HG03025 (cell line): ENCODE results near the gene ARNT2.
"Not testable (repeated sequence)": the region's sequence is repeated elsewhere in the genome, so short reads cannot be mapped to it uniquely, and the experiment has no call there.

Experiments used
- ATAC-seq: cut with Tn5 transposase; IDR thresholded peaks from one replicate; pipeline ENCODE4 v1.9.1; 2021; ENCODE audit warnings: mild to moderate bottlenecking, moderate library complexity; ENCODE audit not compliant: unreplicated experiment, low FRiP score

The ARNT2 gene

GRCh38 chr15:80508783-80509182 is 104.6 kb downstream of the ARNT2 start:
- ATAC-seq = no peak

- no peak for ATAC-seq
Measured at GRCh38 chr15:80509800-80510199, 105.6 kb downstream of the ARNT2 start.

GRCh38 chr15:80510985-80511384 is 106.8 kb downstream of the ARNT2 start:
- not testable (repeated sequence) for ATAC-seq

- no peak for ATAC-seq
Measured at GRCh38 chr15:80512726-80513660, 108.8 kb downstream of the ARNT2 start.

GRCh38 chr15:80514071-80514780 is 110.0 kb downstream of the ARNT2 start:
- ATAC-seq = no peak

GRCh38 chr15:80517290-80517689 is 113.1 kb downstream of the ARNT2 start:
- ATAC-seq = no peak

- ATAC-seq = no peak
Measured at GRCh38 chr15:80518522-80518921, 114.3 kb downstream of the ARNT2 start.

GRCh38 chr15:80523746-80524145 is 119.6 kb downstream of the ARNT2 start:
- ATAC-seq = no peak

GRCh38 chr15:80525853-80526252 is 121.7 kb downstream of the ARNT2 start:
- ATAC-seq = no peak

GRCh38 chr15:80526556-80527340 is 122.6 kb downstream of the ARNT2 start:
- ATAC-seq = no peak

GRCh38 chr15:80527406-80527805 is 123.2 kb downstream of the ARNT2 start:
- ATAC-seq = no peak

GRCh38 chr15:80527961-80528360 is 123.8 kb downstream of the ARNT2 start:
- no peak for ATAC-seq

GRCh38 chr15:80530737-80531365 is 126.7 kb downstream of the ARNT2 start:
- no peak for ATAC-seq

GRCh38 chr15:80531388-80531787 is 127.2 kb downstream of the ARNT2 start:
- no peak for ATAC-seq

- ATAC-seq = no peak
Measured at GRCh38 chr15:80531796-80532195, 127.6 kb downstream of the ARNT2 start.

GRCh38 chr15:80533790-80534333 is 129.7 kb downstream of the ARNT2 start:
- no peak for ATAC-seq

- no peak for ATAC-seq
Measured at GRCh38 chr15:80536231-80536630, 132.0 kb downstream of the ARNT2 start.

- no peak for ATAC-seq
Measured at GRCh38 chr15:80536716-80537115, 132.5 kb downstream of the ARNT2 start.

- ATAC-seq = no peak
Measured at GRCh38 chr15:80545078-80545477, 140.9 kb downstream of the ARNT2 start.

GRCh38 chr15:80547264-80547663 is 143.1 kb downstream of the ARNT2 start:
- no peak for ATAC-seq
